ENCODE results near the gene TNRC18.
A peak's percentile ranks its signal among the peaks of the same experiment; 100 is the strongest.
"Not testable (repeated sequence)": the region's sequence is repeated elsewhere in the genome, so short reads cannot be mapped to it uniquely, and the experiment has no call there.

The TNRC18 gene

DNA sequence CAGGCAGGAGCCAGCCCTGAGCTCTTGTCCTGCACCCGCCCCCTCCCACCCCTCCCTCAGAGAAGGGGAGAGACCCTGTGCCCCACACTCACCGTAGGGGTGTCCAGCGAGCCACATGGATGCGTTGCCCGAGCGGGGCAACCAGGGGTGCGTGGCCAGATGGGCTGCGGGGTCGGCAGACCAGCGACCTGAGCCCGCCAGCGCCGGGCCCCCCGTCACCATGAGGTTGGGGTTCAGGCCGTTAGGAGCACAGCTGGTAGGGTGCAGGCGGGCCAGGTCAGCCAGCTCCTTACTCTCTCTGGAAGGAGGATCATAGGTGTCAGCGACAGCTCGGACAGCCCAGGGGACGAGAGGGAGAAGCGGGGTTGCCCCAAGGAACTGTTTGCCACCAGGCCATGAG, 46.4 kb downstream of the TNRC18 start:
- DNase-seq (ENCODE audit: low read depth): no peak

DNA sequence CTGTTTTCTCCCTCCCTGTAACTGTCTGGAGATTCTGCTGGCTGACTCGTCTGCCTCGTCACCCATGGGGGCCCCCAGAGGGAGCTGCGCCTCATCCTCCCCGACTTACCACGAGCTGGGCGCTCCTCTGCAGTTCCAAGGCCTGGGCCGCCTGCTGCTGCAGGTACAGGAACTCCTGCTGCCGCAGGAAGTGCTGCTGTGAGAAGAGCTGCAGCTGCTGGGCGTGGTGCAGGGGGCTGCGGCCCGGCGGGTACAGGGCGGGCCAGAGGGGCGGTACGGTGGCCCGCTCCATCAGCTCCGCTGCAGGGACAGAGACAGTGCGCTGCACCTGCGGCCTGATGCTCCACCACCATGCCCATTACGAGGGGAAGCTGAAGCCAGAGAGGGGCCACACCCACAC, 47.7 kb downstream of the TNRC18 start:
- no peak for DNase-seq (ENCODE audit: low read depth)

DNA sequence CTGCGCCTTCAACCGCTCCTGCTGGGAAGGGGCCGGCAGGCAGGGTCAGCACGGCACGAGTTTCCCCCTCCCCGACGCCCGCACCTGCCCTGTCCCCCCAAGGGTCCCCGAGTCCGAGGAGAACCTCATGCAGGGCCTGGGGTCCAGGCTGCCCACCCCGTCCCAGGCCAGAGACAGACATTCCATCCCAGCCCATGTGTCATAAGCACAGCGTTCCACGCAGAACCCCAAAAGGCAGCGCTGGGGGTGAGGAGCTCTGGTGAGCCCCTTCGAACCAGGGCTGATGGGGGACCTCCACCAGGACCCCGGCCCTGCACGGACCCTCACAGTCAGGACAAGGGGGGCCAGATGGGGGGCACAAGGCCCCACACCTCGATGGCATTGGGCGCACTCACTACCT, 49.2 kb downstream of the TNRC18 start:
- no peak for DNase-seq (ENCODE audit: low read depth)

DNA sequence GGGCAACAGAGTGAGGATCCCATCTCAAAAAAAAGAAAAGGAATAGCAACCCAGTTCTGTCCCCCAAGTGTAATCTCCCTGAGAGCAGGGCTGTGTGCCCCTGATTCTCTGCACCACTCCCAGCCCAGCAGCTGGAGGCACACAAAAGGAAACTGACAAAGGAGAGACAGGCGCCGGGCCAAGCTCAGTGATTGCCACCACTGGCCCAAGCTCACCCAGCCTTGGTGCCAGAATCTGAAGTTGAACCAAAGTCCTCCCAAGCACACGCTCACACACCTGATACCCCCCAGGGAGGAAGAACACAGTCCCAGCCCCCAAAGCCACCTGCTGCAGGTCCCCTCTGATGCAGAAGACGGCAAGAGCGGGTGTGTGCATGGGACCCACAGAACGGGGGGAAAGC, 50.3 kb downstream of the TNRC18 start:
- DNase-seq (ENCODE audit: low read depth): no peak

DNA sequence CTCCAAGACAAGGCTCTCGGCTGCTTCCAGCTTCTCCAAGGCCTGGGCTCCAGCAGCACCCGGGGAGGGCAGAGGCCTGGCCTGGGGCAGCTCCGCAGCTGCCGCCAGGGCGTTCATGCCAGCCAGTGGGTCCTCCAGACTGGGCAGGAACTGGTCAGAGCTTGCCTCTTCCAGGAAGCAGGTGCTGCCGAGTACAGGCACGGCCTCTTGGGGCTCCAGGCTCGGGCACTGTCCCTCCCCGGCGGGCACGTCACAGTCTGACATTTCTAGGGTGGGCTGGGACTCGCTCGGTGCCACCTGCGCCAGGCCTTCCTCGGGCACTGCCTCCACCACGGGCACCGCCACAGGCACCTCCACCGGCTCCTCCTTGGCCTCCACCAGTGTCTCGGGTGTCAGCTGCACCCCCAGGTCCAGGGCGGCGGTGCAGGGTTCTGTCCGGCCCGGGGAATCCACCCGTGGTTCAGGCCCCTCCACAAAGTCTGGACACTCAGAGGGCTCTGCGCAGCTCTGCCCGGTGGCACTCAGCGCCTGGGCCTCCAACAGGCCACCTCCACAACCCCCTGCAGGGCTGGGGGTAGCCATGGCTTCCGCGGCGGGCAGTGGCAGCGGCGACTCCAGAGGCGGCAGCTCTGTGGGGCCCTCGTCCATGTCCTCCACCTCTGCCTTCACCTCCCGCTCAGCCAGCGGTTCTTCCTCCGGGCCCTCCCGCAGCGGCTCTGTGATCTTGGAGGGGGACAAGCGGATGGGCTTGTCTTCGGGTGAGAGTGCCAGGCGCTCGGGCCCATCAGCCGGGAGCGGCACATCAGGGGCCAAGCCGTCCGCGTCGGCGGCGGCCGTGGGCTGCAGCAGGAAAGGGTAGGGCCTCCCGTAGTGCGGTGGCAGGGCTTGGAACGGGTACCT, 52.9 kb downstream of the TNRC18 start:
- DNase-seq (ENCODE audit: low read depth): no peak

DNA sequence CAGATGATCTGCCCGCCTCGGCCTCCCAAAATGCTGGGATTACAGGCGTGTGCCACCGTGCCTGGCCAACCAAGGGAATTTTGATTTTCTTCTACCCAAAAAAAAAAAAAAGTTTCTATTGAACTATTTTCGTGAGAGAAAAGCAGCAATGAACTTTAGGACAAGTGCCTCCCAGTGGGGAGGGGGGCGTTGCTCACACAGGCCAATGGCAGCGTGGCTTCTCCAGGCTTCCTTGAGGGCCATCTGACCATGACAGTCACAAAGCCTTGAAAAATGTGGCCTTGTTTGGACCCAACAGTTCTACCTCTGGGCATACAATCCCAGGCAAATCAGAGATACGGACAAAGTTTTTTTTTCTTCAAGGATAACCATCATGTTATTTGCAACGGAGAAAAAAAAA, 56.0 kb downstream of the TNRC18 start:
- no peak for DNase-seq (ENCODE audit: low read depth)

DNA sequence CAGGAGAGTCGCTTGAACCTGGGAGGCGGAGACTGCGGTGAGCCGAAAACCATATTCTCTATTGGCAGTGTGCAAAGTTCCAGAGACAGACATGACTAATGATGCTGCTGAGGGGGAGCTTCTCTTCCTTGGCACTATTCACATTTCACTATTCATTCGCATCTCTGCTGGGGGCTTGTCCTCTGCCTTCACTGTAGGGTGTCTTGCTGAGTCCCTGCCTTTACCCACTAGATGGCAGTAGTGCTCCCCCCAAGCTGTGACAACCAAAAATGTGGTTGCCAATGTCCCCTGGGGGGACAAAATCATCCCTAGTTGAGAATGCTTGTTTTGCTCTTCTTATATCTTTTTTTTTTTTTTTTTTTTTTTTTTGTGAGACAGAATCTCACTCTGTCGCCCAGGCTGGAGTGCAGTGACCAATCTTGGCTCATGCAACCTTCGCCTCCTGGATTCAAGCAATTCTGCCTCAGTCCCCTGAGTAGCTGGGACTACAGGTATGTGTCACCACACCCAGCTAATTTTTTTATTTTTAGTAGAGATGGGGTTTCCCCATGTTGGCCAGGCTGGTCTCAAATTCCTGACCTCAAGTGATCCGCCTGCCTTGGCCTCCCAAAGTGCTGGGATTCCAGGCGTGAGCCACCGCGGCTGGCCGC, 57.5 kb downstream of the TNRC18 start:
- peak; percentile 61 for DNase-seq (ENCODE audit: low read depth)

DNA sequence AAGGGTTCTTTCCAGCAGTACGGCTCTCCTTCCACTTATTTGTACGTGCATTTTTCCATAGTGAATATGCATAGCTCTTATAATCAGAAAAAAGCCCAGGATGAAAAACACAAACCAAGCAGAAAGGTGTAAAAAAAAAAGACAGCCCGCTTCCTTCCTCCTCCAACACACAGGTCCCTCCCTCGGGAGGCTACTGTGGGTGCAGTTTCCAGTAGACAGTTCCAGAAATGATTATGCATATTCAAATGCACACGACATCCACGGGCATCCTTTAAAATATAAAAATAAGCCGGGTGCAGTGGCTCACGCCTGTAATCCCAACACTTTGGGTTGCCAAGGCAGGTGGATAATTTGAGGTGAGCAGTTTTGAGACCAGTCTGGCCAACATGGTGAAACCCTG, 59.9 kb downstream of the TNRC18 start:
- no peak for DNase-seq (ENCODE audit: low read depth)

DNA sequence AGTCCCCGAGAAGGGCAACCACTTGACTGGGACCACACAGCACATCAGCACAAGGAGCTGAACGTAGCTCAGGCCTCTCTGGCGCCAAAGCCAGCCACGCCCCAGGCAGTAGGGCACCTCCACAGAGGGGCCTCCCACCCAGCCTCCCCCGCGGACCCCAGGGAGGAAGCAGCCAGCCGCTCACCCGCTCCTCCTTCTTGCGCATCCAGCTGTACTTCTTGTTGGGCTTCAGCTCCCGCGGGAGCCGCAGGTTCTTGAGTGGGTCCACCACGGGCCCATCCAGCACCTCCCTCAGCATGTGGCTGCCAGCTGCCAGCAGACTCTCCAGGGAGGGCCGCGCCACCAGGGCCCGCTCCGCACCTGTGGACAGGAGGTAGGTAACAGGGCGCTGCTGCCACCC, 61.2 kb downstream of the TNRC18 start:
- no peak for DNase-seq (ENCODE audit: low read depth)

DNA sequence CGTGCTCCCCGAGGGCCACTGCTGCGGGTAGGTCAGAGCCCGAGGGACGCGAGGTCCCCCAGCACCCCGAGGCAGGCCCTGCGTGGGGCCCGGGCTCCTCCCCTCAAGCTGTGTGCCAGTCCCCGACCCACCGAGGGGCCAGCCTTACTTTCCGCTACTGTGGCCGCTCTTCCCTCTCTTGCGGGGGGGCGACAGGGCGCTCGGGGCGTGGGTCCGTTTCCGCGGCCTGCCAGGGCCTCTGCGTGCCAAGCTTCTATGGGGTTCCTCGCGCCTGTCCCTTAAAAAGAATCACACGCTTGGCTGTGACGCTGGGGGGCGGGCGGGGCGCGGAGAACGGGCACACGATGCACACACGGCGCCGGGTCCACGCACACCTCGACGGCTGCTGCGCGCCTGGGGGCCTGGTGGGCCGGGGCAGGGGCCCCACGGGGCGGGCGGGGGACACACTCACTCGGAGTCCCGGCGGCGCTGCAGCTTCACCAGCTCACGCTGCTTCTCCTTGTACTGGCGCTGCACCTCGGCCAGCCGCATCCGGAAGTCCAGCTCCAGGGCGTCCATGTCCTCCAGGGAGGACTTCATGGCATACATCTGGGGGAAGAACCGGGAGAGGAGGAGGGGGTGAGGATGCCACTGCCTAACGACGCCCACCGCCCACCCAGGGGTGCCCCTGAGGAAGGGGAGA, 62.0 kb downstream of the TNRC18 start:
- DNase-seq (ENCODE audit: low read depth): no peak

DNA sequence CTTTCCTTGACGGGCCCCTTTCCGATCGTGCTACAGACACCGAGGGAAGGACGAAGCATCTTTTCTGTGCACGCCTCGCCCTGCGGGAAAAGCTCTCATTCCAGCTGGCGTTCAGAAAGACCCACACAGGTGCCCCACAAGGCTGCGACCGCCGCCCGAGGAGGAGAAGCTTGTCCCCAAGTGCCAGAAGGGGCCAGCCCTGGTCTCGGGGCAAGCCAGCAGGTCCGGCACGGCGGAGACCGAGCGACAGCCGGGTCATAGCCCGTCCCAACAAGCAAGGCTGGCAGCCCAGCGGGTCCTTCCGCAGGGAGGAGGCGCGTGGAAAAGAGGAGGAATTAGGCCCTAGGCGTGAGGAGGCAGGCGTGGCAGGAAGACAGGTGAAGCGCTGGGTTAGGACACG, 62.7 kb downstream of the TNRC18 start:
- no peak for DNase-seq (ENCODE audit: low read depth)

DNA sequence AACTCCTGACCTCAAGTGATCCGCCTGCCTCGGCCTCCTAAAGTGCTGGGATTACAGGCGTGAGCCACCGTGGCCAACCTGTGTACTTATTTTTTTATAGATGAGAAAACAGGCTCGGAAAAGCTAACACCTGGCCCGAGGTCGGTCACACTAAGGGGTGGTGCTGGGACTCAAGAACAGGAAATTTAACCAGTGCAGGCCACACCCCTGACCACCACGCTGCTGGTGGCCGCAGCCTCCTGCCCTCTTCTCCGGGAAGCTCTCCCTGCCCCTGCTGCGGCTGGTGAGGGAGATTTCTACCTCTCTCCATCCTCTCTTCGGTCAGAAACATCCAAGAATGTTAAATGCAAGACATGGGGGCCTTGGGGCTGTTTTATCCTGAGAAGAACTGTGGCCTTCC, 63.2 kb downstream of the TNRC18 start:
- no peak for DNase-seq (ENCODE audit: low read depth)

DNA sequence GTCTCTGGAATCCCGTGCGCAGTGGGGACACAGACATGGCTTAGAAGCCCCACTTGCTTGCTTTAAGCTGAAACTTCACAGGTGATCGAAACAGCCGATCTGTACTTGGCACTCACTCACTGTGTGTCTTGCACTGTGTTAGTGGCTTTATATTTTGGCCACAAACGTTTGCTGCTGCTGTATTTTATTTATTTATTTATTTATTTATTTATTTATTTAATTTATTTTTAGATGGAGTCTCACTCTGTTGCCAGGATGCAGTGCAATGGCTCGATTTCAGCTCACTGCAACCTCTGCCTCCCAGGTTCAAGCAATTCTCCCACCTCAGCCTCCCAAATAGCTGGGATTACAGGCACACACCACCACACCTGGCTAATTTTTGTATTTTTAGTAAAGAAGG, 63.6 kb downstream of the TNRC18 start:
- DNase-seq (ENCODE audit: low read depth): not testable (repeated sequence)

DNA sequence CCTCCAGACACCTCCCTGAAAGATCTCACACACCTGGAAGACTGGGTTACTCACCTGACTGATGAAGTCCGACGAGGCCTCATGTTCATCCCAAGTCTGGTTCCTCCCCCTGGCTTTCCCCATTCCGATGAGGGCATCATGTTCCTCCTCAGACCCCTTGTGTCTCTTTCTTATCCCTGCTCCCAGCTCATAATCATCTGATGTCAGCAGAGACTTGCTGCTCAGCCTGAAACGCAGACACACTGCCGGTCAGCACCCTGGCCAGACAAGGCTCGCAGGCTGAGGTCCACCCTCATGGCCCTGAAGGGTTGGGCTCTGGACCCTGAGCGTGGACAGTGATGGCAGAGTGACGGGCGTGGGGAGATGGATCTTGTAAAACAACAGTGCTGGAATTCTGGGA, 64.3 kb downstream of the TNRC18 start:
- DNase-seq (ENCODE audit: low read depth): no peak

DNA sequence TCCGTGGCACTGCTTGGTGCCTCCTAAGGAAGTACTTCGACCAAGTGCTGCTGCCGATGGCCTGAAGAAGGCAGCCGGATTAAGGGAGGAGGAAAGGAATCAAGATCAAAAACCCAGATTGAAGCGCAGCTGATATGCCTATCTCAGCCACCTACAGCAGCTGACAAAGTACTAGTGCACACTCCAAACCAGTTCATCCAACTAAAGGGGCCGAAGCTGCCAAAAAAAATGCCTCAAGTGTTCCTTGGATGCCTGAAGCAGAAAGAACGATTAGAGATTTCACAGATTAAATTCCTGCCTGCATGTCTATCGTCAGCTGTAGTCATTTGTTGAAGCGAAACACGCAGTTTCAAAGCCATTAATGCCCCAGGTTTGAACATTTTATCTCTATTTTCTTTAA, 65.7 kb downstream of the TNRC18 start:
- no peak for DNase-seq (ENCODE audit: low read depth)

DNA sequence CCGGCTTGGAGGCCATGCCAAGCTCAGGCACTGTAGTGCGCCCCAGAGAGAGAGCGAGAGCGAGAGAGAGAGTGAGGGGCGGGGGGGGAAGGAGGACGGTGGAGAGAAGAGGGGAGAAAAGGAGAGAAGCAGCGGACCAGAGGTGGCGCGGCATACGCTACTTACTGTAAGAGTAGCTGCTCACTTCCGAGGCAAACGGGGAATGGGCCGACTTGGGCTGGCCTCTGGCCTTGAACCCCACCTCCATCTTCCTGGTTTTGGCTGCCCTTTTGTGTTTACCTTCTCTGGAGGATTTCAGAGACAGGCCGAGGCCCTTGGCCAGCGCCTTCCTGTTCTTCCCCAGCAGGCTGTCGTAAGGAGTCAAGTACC, 66.9 kb downstream of the TNRC18 start:
- no peak for DNase-seq (ENCODE audit: low read depth)

DNA sequence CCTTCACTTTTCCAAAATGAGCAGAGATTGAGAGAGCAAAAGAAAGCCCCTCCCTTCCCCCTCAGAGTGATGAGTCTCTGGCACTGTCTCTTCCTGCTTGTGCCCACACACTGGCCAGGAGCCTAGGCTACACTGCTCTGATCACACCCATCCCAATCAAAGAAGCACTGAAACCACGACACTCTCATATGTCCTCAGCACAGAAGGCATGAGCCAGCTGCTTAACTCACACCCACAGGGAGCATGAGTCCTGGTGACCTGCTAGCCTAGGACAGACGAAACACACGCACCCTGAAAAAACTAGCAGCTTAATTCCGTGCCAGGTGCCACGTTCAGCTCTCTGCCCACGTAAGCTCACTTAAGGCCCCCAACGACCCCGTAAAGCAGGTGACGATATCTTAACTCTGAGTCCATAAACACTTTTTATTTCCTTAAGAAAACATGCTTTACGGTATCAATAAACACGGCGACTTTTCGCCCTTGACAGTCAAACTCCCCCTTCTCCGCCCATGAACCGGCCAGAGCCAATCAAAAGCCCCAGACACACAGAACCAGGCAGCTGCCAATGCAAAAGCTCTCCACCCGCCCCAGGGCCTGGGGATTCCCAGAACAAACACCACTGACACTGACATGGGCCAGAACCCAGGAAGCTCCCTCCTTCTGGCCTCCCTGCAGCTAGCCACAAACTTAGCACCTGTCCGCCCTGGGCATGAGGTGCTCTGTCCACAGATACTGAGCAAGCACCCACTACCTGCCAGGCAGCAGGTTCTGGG, 69.0 kb downstream of the TNRC18 start:
- DNase-seq (ENCODE audit: low read depth): peak; percentile 63

DNA sequence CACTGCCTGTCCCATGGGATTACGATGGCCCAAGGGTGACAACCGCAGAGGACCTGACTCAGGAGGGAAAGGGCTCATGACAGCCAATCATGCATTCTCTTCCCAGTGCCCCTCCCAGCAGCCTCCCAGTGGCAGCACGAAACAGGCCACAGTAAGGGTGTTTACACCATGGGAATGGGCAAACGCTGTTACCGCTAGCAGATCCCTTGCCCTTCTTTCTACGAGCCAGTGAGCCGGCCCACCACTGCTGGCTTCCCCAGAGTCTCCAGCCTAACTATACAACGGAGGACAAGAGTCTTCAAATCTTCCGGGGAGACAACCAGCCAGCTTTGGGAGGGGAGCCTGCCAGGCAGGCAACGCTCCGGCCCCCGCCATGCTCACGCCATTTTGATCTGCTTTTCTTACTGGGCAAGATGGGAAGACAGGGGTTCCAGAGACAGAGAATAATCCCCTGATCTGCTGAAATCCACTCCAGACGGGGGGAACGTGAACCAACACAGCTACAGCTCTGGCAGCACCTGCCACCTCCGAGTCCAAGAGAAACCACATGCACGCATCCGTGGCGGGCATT, 71.1 kb downstream of the TNRC18 start:
- no peak for DNase-seq (ENCODE audit: low read depth)

DNA sequence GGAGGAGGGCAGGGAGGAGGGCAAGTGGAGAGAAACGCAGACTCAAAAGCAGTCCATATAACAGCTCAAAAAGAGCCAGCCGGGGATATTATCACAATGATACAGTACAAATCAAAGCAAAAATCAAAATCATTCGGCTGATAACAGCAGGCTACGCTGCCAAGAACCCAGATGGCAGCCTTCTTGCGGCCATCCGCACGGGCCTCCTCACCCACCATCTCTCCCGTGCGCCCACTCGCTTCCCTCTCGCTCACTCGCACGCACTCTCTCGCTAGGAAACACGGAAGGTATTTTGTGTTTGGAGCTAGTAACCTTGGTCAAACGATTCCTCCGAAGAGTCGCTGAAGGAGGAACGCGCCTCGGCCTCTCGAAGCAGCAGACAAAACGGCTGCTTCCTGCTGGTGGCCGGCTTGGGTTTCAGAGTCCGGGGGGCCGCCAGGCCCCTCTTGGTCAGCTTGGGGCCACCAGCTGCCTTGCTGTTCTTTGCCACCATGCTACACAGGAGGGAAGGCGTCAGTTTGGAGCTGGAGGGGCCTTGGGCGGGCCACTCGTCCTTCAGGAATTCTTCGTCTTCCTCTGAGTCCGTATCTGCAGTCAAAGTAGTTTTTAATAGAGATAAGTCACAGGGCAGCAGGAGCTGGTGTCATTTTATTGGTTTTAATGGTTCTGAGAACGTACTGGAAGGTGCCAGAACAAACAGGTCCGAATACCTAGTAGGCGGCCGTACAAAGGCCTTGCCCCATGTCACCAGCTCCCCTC, 71.9 kb downstream of the TNRC18 start:
- DNase-seq (ENCODE audit: low read depth): no peak

DNA sequence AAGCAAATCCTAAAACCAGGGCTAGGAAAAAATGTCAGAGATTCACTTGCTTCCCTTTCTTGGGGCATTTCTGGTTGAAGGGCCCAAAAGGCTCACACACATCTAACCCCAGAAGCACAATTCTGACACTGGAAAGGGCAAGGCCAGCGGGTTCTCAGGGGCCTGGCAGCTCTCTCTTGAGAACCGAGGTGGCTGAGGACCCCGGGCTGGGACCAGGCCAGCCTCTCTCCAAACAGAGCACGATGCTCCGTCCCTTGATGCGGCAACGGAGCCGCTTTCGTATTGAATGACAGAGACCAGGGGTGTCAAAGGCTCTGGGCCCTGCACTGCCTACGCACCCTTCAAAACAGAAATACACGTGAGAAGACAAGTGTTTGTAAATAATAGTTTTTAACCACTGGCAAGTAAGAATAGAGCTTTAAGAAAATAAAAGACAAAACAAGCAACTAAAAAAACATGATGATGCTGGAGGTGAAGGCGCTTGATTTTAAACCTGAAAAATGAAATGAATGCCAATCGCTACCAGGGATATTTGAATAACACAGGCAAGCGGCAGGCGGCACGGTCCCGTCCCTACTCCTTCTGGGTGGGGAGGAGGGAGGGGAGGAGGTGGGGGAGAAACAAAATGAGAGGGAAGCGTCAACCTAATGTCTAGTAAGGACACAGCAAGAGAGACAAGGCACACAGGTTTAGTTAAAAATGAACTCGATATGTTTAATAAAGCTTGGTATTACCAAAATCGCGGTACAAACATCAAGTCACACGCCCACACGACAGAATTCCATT, 72.8 kb downstream of the TNRC18 start:
- DNase-seq (ENCODE audit: low read depth): no peak

DNA sequence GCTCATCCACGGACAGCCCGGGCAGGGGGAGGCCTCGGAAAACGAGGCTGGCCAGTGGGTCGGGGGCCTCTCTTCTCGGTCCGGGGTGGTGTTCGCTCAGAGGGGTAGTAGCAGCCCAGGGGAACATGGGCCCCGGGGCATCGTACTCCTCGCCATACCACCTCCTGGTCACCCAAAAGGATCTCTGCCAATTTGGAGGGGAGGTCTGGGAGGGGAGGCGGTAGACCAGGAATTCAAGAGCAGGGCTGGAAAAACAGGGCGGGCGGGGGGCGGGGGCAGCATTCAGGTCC, 73.5 kb downstream of the TNRC18 start:
- DNase-seq (ENCODE audit: low read depth): no peak

All from iris pigment epithelial cell (primary cell).